K562 (cell line): ENCODE results near the gene ZNRF3. TPM values are rescaled to one million over a fixed set of nuclear protein-coding genes. Genes with fewer than 3 reads are reported as not detected.

Source experiments
- ATAC-seq: fragments of 200-7000 bp; cut with Tn5 transposase; 3 replicates; pipeline ENCODE4 v1.9.1; 2020; ENCODE audit warnings: moderate library complexity
- BruUV-seq: library from RNA; stranded (reverse); fragments of 400-500 nt; replicated peaks from 2 replicates; lab custom pipeline; 2021; lab: Mats Ljungman, UMichigan
- CTCF ChIA-PET: fragments of 300-600 bp; formaldehyde crosslinking; extraction: SDS; loops from one replicate; lab custom pipeline; 2021; ENCODE audit warnings: low intra/inter-chr PET ratio; lab: Yijun Ruan, JAX
- POLR2A ChIA-PET: fragments of 300-600, 350-650 bp; sonication (Branson Sonifier 250); formaldehyde crosslinking; extraction: SDS; loops from one replicate; lab custom pipeline; 2021; ENCODE audit warnings: antibody characterized with exemption, inconsistent platforms; lab: Yijun Ruan, JAX
- DNase-seq, 4 experiments: peaks; one replicate each; pipeline versions ENCODE4 v3.0.0 to v3.0.0-alpha.2; 2011 to 2018; ENCODE audit warnings: low spot score in 3 of 4, mixed read lengths in 3 of 4; ENCODE audit errors: extremely low read depth in 1 of 4
- FAIRE-seq: peaks from 2 replicates; lab custom pipeline; 2011; peaks lifted over from hg19 to GRCh38; lab: Jason Lieb, UNC
- H2AFZ ChIP-seq: 2 replicates; pipeline ENCODE4 v1.6.0; 2011; ENCODE audit warnings: low read depth, low read length, control low read depth, inconsistent platforms
- H3K27ac ChIP-seq: fragments of 200-600 bp; 3 replicates; pipeline ENCODE4 v1.8.0; 2011; ENCODE audit warnings: low read depth, mild to moderate bottlenecking, control low read depth, inconsistent platforms, low read length, moderate library complexity, mixed read lengths; ENCODE audit errors: extremely low read depth
- H3K27me3 ChIP-seq, 2 experiments: fragments of 300-600 bp in 1 of 2; 2 replicates in 1 of 2; 3 replicates in 1 of 2; pipeline versions ENCODE4 v1.6.0 to v1.8.0; 2011; ENCODE audit warnings: inconsistent platforms in 2 of 2, low read length in 2 of 2, mild to moderate bottlenecking in 1 of 2, mixed read lengths in 1 of 2, moderate library complexity in 1 of 2; ENCODE audit not compliant: control insufficient read depth in 2 of 2, insufficient read depth in 2 of 2
- H3K36me3 ChIP-seq: fragments of 300-600 bp; 3 replicates; pipeline ENCODE4 v1.8.0; 2011; ENCODE audit warnings: mild to moderate bottlenecking, low read length, inconsistent platforms; ENCODE audit not compliant: control insufficient read depth, insufficient read depth
- H3K4me1 ChIP-seq, 2 experiments: fragments of 200-600 bp in 1 of 2; replicated peaks in 1 of 2; 2 replicates in 1 of 2; 3 replicates in 1 of 2; pipeline versions ENCODE4 v1.5.1 to v1.8.0; 2011; ENCODE audit warnings: inconsistent platforms in 2 of 2, low read length in 2 of 2, mild to moderate bottlenecking in 1 of 2, mixed read lengths in 1 of 2, moderate library complexity in 1 of 2; ENCODE audit not compliant: control insufficient read depth in 2 of 2, insufficient read depth in 2 of 2
- H3K4me2 ChIP-seq: 2 replicates; pipeline ENCODE4 v1.6.1; 2011; ENCODE audit warnings: low read length, control low read depth, inconsistent platforms, mixed read lengths; ENCODE audit not compliant: insufficient read depth
- H3K4me3 ChIP-seq: fragments of 200-600 bp; sonication (generic), shearing (Covaris generic); 2 replicates; pipeline ENCODE4 v1.5.1; 2016; ENCODE audit warnings: control low read depth, inconsistent platforms
- H3K79me2 ChIP-seq: fragments of 200-600 bp; 3 replicates; pipeline ENCODE4 v1.8.0; 2011; ENCODE audit warnings: low read length, inconsistent platforms; ENCODE audit not compliant: control insufficient read depth, insufficient read depth
- H3K9ac ChIP-seq, 2 experiments: 2 replicates each; pipeline versions ENCODE4 v1.6.0 to v1.6.1; 2011; ENCODE audit warnings: low read depth in 2 of 2, low read length in 2 of 2, control low read depth in 1 of 2, inconsistent platforms in 1 of 2, mild to moderate bottlenecking in 1 of 2, mixed read lengths in 1 of 2; ENCODE audit not compliant: insufficient read depth in 1 of 2
- H3K9me1 ChIP-seq: one replicate; pipeline ENCODE4 v1.6.0; 2011; ENCODE audit warnings: inconsistent platforms, mild to moderate bottlenecking, low read length, moderate library complexity; ENCODE audit not compliant: control insufficient read depth, insufficient read depth
- H3K9me3 ChIP-seq: replicated peaks from 2 replicates; pipeline ENCODE4 v1.5.1; 2011; ENCODE audit warnings: low read depth, low read length, inconsistent platforms; ENCODE audit not compliant: control insufficient read depth, insufficient read depth
- H4K20me1 ChIP-seq: replicated peaks from 2 replicates; pipeline ENCODE4 v1.6.1; 2011; ENCODE audit warnings: low read length, inconsistent platforms, mixed read lengths; ENCODE audit not compliant: control insufficient read depth, insufficient read depth
- BMI1 ChIP-seq: fragments of 150-350 bp; IDR thresholded peaks from 2 replicates; pipeline ENCODE4 v1.6.1; 2014; ENCODE audit warnings: low read length
- ZC3H11A ChIP-seq: IDR thresholded peaks from 2 replicates; pipeline ENCODE4 v1.6.1; 2012; ENCODE audit warnings: low read depth, low read length, improper control_type of control experiment
- WGBS: fragments of 100-300 bp; shearing (Covaris generic); methylation state at CpG from one replicate; pipeline ENCODE4 v1.1.6; 2016; ENCODE audit warnings: low coverage, mixed read lengths; ENCODE audit not compliant: insufficient coverage; ENCODE audit errors: missing lambda C conversion rate; 5-methylcytosine and 5-hydroxymethylcytosine counted together
- in situ Hi-C: fragments of 300-500 bp; cut with MboI; formaldehyde crosslinking; loops from 4 replicates; pipeline ENCODE4 v1.15.0; 2018; ENCODE audit warnings: inconsistent platforms, mixed read lengths
- intact Hi-C: fragments of 100-400 bp; cut with micrococcal nuclease; formaldehyde crosslinking; loops from 2 replicates; pipeline ENCODE4 v1.14.2; 2022
- polyA plus RNA-seq, 8 experiments: library from polyadenylated mRNA; depleted of rRNA in 4 of 8; stranded (reverse) in 5 of 8; unstranded in 3 of 8; fragments of >200 nt; fragmentation: Nextera tagmentation in 2 of 8; fragmentation: Illumina TruSeq in 1 of 8; extraction: Ambion mirVana in 2 of 8; extraction: Trizol in 1 of 8; gene quantifications; 2 replicates each; pipeline versions ENCODE4 v1.2.1 to v1.2.3, GENCODE V29; 2011 to 2014; ENCODE audit warnings: inconsistent platforms in 1 of 8, missing spikeins in 1 of 8
- total RNA-seq, 7 experiments: library from RNA; depleted of rRNA in 6 of 7; stranded (reverse); fragments of >200 nt in 6 of 7; fragmentation: Illumina TruSeq in 2 of 7; extraction: Trizol in 2 of 7; gene quantifications; 2 replicates each; pipeline versions ENCODE4 v1.2.1 to v1.2.3, GENCODE V29; 2011 to 2021; ENCODE audit warnings: low replicate concordance in 1 of 7
- TF ChIP-seq, protein P1 (sequence below): sonication (generic); IDR thresholded peaks from 2 replicates; pipeline ENCODE4 v1.6.1; 2016

ZNRF3 gene
- total and polyA plus RNA-seq, 9 of the 15 experiments (the other 6 are each of a cell fraction or from before 2014, with no cell fraction given), result 0.41 to 5.9 (median 1.7) TPM

DNA sequence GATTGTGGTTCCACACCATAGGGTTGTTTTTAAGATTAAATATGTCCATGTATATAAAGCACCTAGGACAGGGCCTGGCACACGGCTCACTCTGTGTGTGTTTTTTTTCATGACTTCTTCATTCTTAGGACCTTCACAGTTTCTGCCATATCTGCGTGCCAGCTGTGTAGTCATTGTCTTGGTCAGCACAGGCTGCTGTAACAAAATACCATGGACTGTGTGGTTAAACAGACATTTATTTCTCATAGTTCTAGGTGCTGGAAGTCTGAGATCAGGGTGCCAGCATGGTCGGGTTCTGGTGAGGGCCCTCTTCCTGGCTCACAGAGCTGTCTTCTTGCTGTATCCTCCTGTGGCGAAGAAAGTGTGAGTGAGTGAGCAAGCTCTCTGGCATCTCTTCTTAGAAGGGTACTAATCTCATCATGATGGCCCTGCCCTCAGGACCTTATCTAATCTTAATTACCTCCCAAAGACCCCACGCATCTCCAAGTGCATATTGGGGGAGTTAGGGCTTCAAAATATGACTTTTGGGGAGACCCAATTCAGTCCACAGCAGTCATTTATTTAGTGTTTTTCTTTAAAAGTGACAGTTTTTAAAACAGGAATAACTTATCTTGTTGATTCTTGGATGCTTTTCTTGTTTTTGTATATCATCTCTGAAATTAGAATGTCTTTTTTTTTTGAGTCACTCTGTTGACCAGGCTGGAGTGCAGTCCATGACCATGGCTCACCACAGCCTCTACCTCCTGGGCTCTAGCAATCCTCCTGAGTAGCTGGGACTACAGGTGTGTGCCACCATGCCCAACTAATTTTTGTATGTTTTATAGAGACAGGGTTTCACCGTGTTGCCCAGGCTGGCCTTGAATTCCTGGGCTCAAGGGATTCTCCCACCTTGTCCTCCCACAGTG lies 70.9 kb downstream of the ZNRF3 start:
- 0 out of 3 replicates have a peak, but pooled peaks cover 4% of the 10 kb centered on the region for H3K36me3 ChIP-seq
- H4K20me1 ChIP-seq, result no peaks in the 10 kb centered on the region
- H3K4me3 ChIP-seq, result no peak overlapping the region
- H3K4me2 ChIP-seq, result no peak overlapping the region
- H3K27ac ChIP-seq, result no peak overlapping the region
- POLR2A ChIA-PET, result interaction anchor here (0.6 kb wide), 2 partner anchors 155 to 1159 kb away, joined by 3 to 4 read pairs; no protein-coding TSS in a partner anchor
- ATAC-seq (no peak), FAIRE-seq (no peak), DNase-seq (no peak)
- H3K9me1 ChIP-seq, result no peaks in the 10 kb centered on the region
- no peaks in the 10 kb centered on the region for H3K27me3 ChIP-seq
- no peak overlapping the region for H2AFZ ChIP-seq
- H3K4me1 ChIP-seq, result no peaks in the 10 kb centered on the region; a peak in 1 of 5 replicates
- CTCF ChIA-PET, result no interaction called here
- BruUV-seq, result no TSS peak
- WGBS, result 57% methylated on average over 6 of the region's 6 CpGs
- TF ChIP-seq ZC3H11A, result no peak
- H3K9ac ChIP-seq, result no peak overlapping the region
- in situ Hi-C loops, result no loop called here
- no peaks in the 10 kb centered on the region for H3K9me3 ChIP-seq
- H3K79me2 ChIP-seq, result no peaks in the 10 kb centered on the region; the same call in 2 of the 3 replicates
- intact Hi-C loops, result loop anchor here (10.0 kb wide), 1 partner anchor 99 kb away; no protein-coding TSS in a partner anchor

DNA sequence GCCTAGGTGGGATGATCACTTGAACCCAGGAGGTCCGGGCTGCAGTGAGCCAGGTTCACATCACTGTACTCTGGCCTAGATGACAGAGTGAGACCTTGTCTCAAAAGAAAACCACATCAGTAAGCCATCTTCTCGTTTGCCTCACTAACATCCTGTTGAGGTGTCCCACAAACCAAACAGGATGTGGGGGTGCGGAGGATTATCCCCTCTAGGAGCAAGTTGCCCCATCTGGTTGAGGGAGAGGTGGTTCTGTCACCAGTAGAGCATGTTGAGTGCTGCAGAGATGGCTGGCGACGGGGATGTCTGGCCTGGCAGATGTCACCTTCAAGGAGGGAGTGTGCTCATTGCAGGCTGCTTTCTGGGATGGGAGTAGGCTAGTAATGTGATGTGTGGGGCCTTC lies 72.4 kb downstream of the ZNRF3 start:
- no peak overlapping the region for H3K9ac ChIP-seq
- no peak overlapping the region for H2AFZ ChIP-seq
- in situ Hi-C loops, result no loop called here
- 53% methylated on average over 2 of the region's 5 CpGs for WGBS
- no peak for FAIRE-seq
- no peak overlapping the region for H3K4me3 ChIP-seq
- CTCF ChIA-PET, result no interaction called here
- H3K9me3 ChIP-seq, result no peaks in the 10 kb centered on the region
- DNase-seq, result no peak
- no peaks in the 10 kb centered on the region; a peak in 1 of 5 replicates for H3K4me1 ChIP-seq
- no peaks in the 10 kb centered on the region; the same call in 2 of the 3 replicates for H3K79me2 ChIP-seq
- intact Hi-C loops, result loop anchor here (10.0 kb wide), 1 partner anchor 101 kb away; no protein-coding TSS in a partner anchor
- no peak overlapping the region for H3K27ac ChIP-seq
- ATAC-seq, result no peak
- POLR2A ChIA-PET, result no interaction called here
- H4K20me1 ChIP-seq, result no peaks in the 10 kb centered on the region
- H3K27me3 ChIP-seq, result no peaks in the 10 kb centered on the region
- BruUV-seq, result no TSS peak
- no peaks in the 10 kb centered on the region for H3K9me1 ChIP-seq
- H3K36me3 ChIP-seq, result 0 out of 3 replicates have a peak, but pooled peaks cover 5% of the 10 kb centered on the region
- H3K4me2 ChIP-seq, result no peak overlapping the region
- TF ChIP-seq, protein P1, sequence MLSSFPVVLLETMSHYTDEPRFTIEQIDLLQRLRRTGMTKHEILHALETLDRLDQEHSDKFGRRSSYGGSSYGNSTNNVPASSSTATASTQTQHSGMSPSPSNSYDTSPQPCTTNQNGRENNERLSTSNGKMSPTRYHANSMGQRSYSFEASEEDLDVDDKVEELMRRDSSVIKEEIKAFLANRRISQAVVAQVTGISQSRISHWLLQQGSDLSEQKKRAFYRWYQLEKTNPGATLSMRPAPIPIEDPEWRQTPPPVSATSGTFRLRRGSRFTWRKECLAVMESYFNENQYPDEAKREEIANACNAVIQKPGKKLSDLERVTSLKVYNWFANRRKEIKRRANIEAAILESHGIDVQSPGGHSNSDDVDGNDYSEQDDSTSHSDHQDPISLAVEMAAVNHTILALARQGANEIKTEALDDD, result 0 out of 2 replicates have a peak, but pooled peaks have one; percentile 29
- TF ChIP-seq BMI1, result no peak
- TF ChIP-seq, all 486 proteins: peak for 1
